ENCODE data around the gene PLPPR1.
A peak's percentile ranks its signal among the peaks of the same experiment; 100 is the strongest.

PLPPR1 gene

DNA sequence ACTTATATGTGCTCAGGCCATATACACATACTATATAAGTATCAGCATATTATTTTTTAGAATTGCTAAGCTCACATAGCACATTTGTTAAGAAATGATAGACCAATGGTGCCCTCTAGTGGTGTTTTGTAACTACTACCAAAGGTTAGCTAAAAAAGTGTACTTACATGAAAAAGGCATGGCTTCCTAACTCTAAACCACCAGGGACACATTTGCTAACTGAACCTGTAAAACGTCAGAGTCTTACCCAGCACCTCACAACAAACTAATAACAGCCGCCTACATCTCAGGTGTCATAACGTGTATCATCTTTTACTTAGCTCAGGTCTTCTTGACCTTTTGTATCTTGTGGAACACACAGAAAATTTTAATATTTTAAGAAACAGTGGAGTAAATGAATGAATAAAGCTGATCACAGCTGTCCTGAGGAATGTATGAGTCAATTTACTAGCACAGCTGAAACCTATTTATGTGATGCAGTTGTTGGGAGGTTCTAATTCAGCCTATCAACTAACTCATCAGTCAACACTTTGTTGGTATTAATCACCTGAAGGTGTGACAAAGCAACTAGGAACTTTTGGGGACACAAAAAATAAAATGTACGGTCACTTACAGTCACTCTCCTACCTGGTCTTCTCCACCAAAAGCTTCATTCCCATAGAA lies 283.4 kb downstream of the PLPPR1 start:
- TF ChIP-seq, protein P1, sequence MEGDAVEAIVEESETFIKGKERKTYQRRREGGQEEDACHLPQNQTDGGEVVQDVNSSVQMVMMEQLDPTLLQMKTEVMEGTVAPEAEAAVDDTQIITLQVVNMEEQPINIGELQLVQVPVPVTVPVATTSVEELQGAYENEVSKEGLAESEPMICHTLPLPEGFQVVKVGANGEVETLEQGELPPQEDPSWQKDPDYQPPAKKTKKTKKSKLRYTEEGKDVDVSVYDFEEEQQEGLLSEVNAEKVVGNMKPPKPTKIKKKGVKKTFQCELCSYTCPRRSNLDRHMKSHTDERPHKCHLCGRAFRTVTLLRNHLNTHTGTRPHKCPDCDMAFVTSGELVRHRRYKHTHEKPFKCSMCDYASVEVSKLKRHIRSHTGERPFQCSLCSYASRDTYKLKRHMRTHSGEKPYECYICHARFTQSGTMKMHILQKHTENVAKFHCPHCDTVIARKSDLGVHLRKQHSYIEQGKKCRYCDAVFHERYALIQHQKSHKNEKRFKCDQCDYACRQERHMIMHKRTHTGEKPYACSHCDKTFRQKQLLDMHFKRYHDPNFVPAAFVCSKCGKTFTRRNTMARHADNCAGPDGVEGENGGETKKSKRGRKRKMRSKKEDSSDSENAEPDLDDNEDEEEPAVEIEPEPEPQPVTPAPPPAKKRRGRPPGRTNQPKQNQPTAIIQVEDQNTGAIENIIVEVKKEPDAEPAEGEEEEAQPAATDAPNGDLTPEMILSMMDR (IDR thresholded peaks at IDR 0.05; ENCODE audit: extremely low read depth, insufficient read depth, missing control alignments), result peak; percentile 63
- peak; percentile 66 for DNase-seq (ENCODE audit: low spot score)
- in situ Hi-C loops (cut with MboI; ENCODE audit: low pct_unique_long_range_greater_than_20kb, low sequenced_read_pairs, unreplicated experiment), result loop anchor here (25.0 kb wide), 1 partner anchor 600 kb away; no protein-coding TSS in a partner anchor

DNA sequence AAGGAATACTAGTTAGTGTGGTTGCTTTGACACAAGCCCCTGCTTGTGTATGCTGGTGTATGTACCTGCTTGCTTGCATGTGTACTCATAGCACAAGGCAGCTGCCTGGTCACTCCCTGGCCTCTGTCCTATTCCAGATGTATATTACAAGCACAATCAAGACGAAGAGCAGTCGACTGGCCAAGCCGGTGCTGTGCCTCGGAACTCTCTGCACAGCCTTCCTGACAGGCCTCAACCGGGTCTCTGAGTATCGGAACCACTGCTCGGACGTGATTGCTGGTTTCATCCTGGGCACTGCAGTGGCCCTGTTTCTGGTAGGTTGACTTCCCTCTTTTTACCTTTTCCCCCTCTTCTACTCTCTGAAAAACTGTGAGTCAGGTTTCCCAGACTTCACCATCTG lies 284.1 kb downstream of the PLPPR1 start:
- TF ChIP-seq, protein P1 (IDR thresholded peaks at IDR 0.05; ENCODE audit: extremely low read depth, insufficient read depth, missing control alignments), result no peak
- in situ Hi-C loops (cut with MboI; ENCODE audit: low pct_unique_long_range_greater_than_20kb, low sequenced_read_pairs, unreplicated experiment), result loop anchor here (25.0 kb wide), 1 partner anchor 600 kb away; no protein-coding TSS in a partner anchor

DNA sequence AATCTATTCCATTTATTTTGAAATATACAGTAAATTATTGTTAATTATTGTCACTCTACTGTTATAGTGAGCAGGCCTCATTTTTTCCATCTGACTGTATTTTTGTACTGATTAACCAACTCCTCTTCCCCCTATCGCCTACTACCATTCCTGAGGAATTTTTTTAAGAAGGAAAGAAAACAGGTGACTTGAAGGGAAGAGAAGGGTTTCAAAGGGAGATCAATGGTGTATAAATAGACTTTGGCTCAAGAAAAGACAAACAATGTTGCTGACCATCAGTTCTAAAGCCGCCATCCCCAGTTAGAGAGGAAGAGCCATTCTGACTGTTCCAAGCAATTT lies 286.6 kb downstream of the PLPPR1 start:
- in situ Hi-C loops (cut with MboI; ENCODE audit: low pct_unique_long_range_greater_than_20kb, low sequenced_read_pairs, unreplicated experiment), result loop anchor here (25.0 kb wide), 1 partner anchor 603 kb away; no protein-coding TSS in a partner anchor
- no peak for DNase-seq (ENCODE audit: low spot score)
- TF ChIP-seq, protein P1 (IDR thresholded peaks at IDR 0.05; ENCODE audit: extremely low read depth, insufficient read depth, missing control alignments), result no peak

More for the DNA sequence above, 284.1 kb downstream of the PLPPR1 start:
- no peak for DNase-seq (ENCODE audit: low spot score)

DNA sequence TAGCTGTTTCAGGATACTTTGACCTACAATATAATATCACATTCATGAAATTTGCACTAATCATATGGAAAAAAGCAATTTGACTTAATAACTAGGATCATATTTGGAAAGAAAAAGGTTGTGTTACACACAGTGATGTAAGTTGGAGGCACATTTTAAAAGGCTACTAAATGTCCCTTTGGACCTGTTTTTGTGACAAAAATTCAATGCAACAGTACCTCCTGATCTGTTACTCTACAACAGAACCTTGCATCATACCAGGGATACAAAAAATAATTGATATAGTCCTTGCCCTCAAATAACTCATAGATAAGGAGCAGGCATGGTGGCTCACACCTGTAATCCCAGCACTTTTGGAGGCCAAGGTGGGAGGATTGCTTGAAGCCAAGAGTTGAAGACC lies 289.2 kb downstream of the PLPPR1 start:
- no peak for DNase-seq (ENCODE audit: low spot score)
- in situ Hi-C loops (cut with MboI; ENCODE audit: low pct_unique_long_range_greater_than_20kb, low sequenced_read_pairs, unreplicated experiment), result loop anchor here (25.0 kb wide), 1 partner anchor 605 kb away; no protein-coding TSS in a partner anchor

DNA sequence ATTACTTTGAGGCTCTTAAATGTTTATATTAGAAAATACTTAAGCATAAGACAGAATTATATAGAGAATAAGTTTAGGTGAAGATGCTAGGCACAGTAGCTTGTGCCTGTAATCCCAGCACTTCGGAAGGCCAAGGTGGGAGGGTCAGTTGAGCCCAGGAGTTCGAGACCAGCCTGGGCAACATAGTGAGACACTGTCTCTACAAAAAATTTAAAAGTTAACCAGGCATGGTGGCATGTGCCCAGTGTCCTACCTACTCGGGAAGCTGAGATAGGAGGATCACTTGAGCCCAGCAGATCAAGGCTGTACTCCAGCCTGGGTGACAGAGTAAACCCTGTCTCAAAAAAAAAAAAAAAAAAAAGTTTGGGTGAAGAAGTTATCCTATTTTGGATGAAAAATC lies 294.6 kb downstream of the PLPPR1 start:
- TF ChIP-seq, protein P1 (IDR thresholded peaks at IDR 0.05; ENCODE audit: extremely low read depth, insufficient read depth, missing control alignments), result no peak
- in situ Hi-C loops (cut with MboI; ENCODE audit: low pct_unique_long_range_greater_than_20kb, low sequenced_read_pairs, unreplicated experiment), result loop anchor here (25.0 kb wide), 1 partner anchor 611 kb away; no protein-coding TSS in a partner anchor
- no peak for DNase-seq (ENCODE audit: low spot score)

More for the DNA sequence above, 289.2 kb downstream of the PLPPR1 start:
- TF ChIP-seq, protein P1 (IDR thresholded peaks at IDR 0.05; ENCODE audit: extremely low read depth, insufficient read depth, missing control alignments), result no peak

DNA sequence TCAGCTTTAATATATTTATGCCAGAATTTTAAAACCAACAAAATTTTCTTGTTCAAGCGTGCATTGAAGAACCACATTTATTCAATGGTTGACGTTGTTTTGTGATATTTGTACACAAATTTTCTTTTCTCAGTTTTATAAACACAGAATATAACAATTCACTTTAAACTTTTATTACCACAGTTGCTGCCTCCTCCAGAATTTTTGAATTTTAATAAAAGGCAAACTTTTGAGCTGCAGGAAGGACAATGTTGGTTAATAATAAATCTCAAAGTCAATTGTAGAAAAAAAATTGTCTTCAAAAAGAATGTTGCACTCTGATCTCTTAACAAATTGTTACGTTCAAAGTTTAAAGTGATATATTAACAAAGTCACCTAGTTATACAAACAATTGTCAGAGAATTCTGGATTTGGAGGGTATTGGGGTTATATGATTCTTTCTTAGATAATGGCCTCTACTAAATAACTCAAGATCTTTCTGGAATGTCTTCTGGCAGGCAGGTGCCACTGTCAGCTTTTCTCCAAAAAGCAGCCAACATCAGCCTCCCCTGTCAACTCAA lies 295.8 kb downstream of the PLPPR1 start:
- in situ Hi-C loops (cut with MboI; ENCODE audit: low pct_unique_long_range_greater_than_20kb, low sequenced_read_pairs, unreplicated experiment), result loop anchor here (25.0 kb wide), 1 partner anchor 612 kb away; no protein-coding TSS in a partner anchor
- TF ChIP-seq, protein P1 (IDR thresholded peaks at IDR 0.05; ENCODE audit: extremely low read depth, insufficient read depth, missing control alignments), result no peak
- no peak for DNase-seq (ENCODE audit: low spot score)

All from GM13977 (cell line).